HG02870 (cell line): Measurements from ENCODE around the gene CCDC28A.

Experiments used
- ATAC-seq: cut with Tn5 transposase; IDR thresholded peaks from one replicate; pipeline ENCODE4 v1.9.1; 2021; ENCODE audit warnings: mild to moderate bottlenecking, moderate library complexity; ENCODE audit not compliant: unreplicated experiment

Gene CCDC28A

DNA sequence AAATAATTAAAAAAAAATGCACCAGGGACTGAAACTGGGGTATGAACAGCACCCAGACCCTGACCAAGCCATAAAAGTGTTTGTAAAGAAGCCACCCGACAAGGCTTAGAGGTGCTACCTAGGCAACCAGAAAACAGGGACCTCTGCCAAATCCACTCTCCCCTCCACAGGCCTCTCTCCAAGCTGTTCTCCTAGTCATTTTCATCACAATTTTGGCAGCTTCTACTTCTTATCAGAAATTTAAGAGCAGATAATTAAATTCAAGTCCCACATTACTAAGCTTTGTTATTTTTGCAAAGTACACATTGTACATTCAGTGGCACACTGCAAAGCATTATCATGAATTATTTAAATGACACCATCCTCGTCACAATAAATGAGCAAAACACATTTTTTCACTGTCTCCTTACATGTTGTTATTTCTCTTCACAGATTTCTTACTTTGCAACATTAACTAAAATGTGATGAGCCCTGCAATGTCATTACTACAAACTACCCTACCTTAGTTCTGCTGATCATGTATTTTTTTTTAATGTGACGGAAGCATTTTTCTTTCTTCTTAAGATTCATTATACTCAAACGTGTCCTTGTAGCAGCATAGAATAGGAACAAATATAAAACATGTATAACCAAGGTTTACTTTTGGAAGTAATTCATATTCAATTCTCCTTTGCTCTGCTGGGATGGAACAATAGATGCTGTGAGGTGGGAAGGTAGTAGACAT is 60.4 kb downstream of the CCDC28A start:
- ATAC-seq = no peak

- no peak for ATAC-seq
These were observed 63.7 kb downstream of the CCDC28A start for GRCh38 chr6:138837246-138837645.
